Endothelial cell of umbilical vein (primary cell): Measurements from ENCODE around the gene KAZN. TPM values are rescaled to one million over a fixed set of nuclear protein-coding genes. Genes with fewer than 3 reads are reported as not detected.

ENCODE experiments used
- BruUV-seq: library from RNA; stranded (reverse); fragments of 400-500 nt; replicated peaks from 2 replicates; lab custom pipeline; 2021; lab: Mats Ljungman, UMichigan
- CTCF ChIA-PET: fragments of 300-600, 350-600 bp; sonication (Branson Sonifier 250); formaldehyde crosslinking; loops from one replicate; lab custom pipeline; 2021; ENCODE audit warnings: antibody characterized with exemption, inconsistent platforms; lab: Charles Lee
- POLR2A ChIA-PET: fragments of 300-600, 350-600 bp; sonication (Branson Sonifier 250); formaldehyde crosslinking; loops from one replicate; lab custom pipeline; 2021; ENCODE audit warnings: antibody characterized with exemption, inconsistent platforms; lab: Charles Lee
- DNase-seq: peaks from one replicate; pipeline ENCODE4 v3.0.0-alpha.2; 2011; ENCODE audit warnings: low read depth, low spot score
- FAIRE-seq: peaks from 2 replicates; lab custom pipeline; 2011; peaks lifted over from hg19 to GRCh38; lab: Jason Lieb, UNC
- H2AFZ ChIP-seq: 2 replicates; pipeline ENCODE4 v1.6.0; 2012; ENCODE audit warnings: low read depth, low read length, control low read depth, inconsistent platforms
- H3K27ac ChIP-seq: 2 replicates; pipeline ENCODE4 v1.5.1; 2011; ENCODE audit warnings: low read depth, mild to moderate bottlenecking, control low read depth, low read length, moderate library complexity; ENCODE audit not compliant: insufficient read depth
- H3K27me3 ChIP-seq, 2 experiments: 2 replicates each; pipeline versions ENCODE4 v1.6.0 to v1.6.1; 2011; ENCODE audit warnings: low read length in 2 of 2, mixed read lengths in 1 of 2; ENCODE audit not compliant: control insufficient read depth in 2 of 2, insufficient read depth in 2 of 2
- H3K36me3 ChIP-seq, 2 experiments: 2 replicates in 1 of 2; 3 replicates in 1 of 2; pipeline ENCODE4 v1.5.1; 2011; ENCODE audit warnings: low read length in 2 of 2, mild to moderate bottlenecking in 1 of 2, moderate library complexity in 1 of 2; ENCODE audit not compliant: control insufficient read depth in 2 of 2, insufficient read depth in 2 of 2; ENCODE audit errors: extremely low read depth in 1 of 2
- H3K4me1 ChIP-seq: 3 replicates; pipeline ENCODE4 v1.5.1; 2011; ENCODE audit warnings: mild to moderate bottlenecking, low read length; ENCODE audit not compliant: control insufficient read depth, insufficient read depth; ENCODE audit errors: extremely low read depth
- H3K4me2 ChIP-seq: 2 replicates; pipeline ENCODE4 v1.6.1; 2011; ENCODE audit warnings: low read length, control low read depth, mixed read lengths; ENCODE audit not compliant: insufficient read depth
- H3K4me3 ChIP-seq, 3 experiments: fragments of 200-600 bp in 1 of 3; sonication (generic), shearing (Covaris generic) in 1 of 3; replicated peaks in 1 of 3; 2 replicates each; pipeline ENCODE4 v1.5.1; 2011 to 2016; ENCODE audit warnings: control low read depth in 3 of 3, low read length in 3 of 3, mild to moderate bottlenecking in 2 of 3, inconsistent platforms in 1 of 3, low read depth in 1 of 3, moderate library complexity in 1 of 3; ENCODE audit not compliant: insufficient read depth in 1 of 3
- H3K79me2 ChIP-seq: 2 replicates; pipeline ENCODE4 v1.6.0; 2012; ENCODE audit warnings: low read length, inconsistent platforms; ENCODE audit not compliant: control insufficient read depth, insufficient read depth
- H3K9ac ChIP-seq: replicated peaks from 2 replicates; pipeline ENCODE3; 2011; ENCODE audit warnings: low read length, control low read depth; ENCODE audit not compliant: insufficient read depth; ENCODE audit errors: extremely low read depth
- H3K9me1 ChIP-seq: replicated peaks from 3 replicates; pipeline ENCODE4 v1.6.0; 2011; ENCODE audit warnings: mild to moderate bottlenecking, low read length; ENCODE audit not compliant: control insufficient read depth, insufficient read depth; ENCODE audit errors: extremely low read depth
- H3K9me3 ChIP-seq: replicated peaks from 2 replicates; pipeline ENCODE4 v1.5.1; 2012; ENCODE audit warnings: low read length, inconsistent platforms; ENCODE audit not compliant: control insufficient read depth, insufficient read depth
- H4K20me1 ChIP-seq: replicated peaks from 2 replicates; pipeline ENCODE3; 2011; ENCODE audit warnings: mild to moderate bottlenecking, low read length; ENCODE audit not compliant: control insufficient read depth, insufficient read depth; ENCODE audit errors: extremely low read depth
- EZH2 ChIP-seq: IDR thresholded peaks from 2 replicates; pipeline ENCODE4 v1.6.1; 2012; ENCODE audit warnings: borderline replicate concordance, low read depth, mild to moderate bottlenecking, moderate library complexity, low read length, inconsistent platforms; ENCODE audit not compliant: severe bottlenecking
- FOS ChIP-seq: IDR thresholded peaks from 2 replicates; pipeline ENCODE4 v1.6.1; 2011; ENCODE audit warnings: mild to moderate bottlenecking, low read length, moderate library complexity, borderline replicate concordance; ENCODE audit not compliant: insufficient read depth
- GATA2 ChIP-seq: IDR thresholded peaks from 2 replicates; pipeline ENCODE4 v1.7.0; 2011; ENCODE audit warnings: low read depth, mild to moderate bottlenecking, moderate library complexity, mixed read lengths, low read length; ENCODE audit not compliant: insufficient read length, insufficient read depth
- JUN ChIP-seq: IDR thresholded peaks from 2 replicates; pipeline ENCODE4 v1.6.1; 2011; ENCODE audit warnings: borderline replicate concordance, low read depth; ENCODE audit not compliant: insufficient read length, insufficient read depth
- MYC ChIP-seq: IDR thresholded peaks from one replicate; pipeline ENCODE4 v1.6.1; 2011; ENCODE audit warnings: mild to moderate bottlenecking, low read depth, low read length
- POLR2A ChIP-seq: IDR thresholded peaks from 2 replicates; pipeline ENCODE4 v1.6.1; 2012; ENCODE audit warnings: low read depth, mild to moderate bottlenecking, control low read depth, low read length
- POLR2AphosphoS5 ChIP-seq: IDR thresholded peaks from 2 replicates; pipeline ENCODE4 v1.6.1; 2012; ENCODE audit warnings: low read depth, mild to moderate bottlenecking, control low read depth, low read length, moderate library complexity; ENCODE audit not compliant: insufficient read depth
- dilution Hi-C: fragments of 300-500 bp; cut with MboI; formaldehyde crosslinking; loops from one replicate; pipeline ENCODE4 v1.15.0; 2019; ENCODE audit warnings: low sequenced_read_pairs; ENCODE audit not compliant: extremely low pct_ligation_motif_present
- intact Hi-C: fragments of 100-400 bp; cut with micrococcal nuclease; formaldehyde crosslinking; loops from one replicate; pipeline ENCODE4 v1.10.0; 2022
- polyA plus RNA-seq, 4 experiments: library from polyadenylated mRNA; depleted of rRNA in 3 of 4; stranded (reverse) in 3 of 4; unstranded in 1 of 4; fragments of >200 nt; gene quantifications; 2 replicates each; pipeline versions ENCODE4 v1.2.1 to v1.2.3, GENCODE V29; 2011 to 2012; ENCODE audit warnings: missing spikeins in 1 of 4
- total RNA-seq: library from RNA; stranded (reverse); gene quantifications from 2 replicates; pipeline ENCODE4 v1.2.3, GENCODE V29; 2021
- TF ChIP-seq, protein P1 (sequence below): IDR thresholded peaks from 2 replicates; pipeline ENCODE4 v1.6.1; 2011; ENCODE audit not compliant: insufficient read depth, insufficient read length
- TF ChIP-seq, protein P2 (sequence below), 2 donors: IDR thresholded peaks; 1 replicate in 1 of 2; 2 replicates in 1 of 2; pipeline ENCODE4 v1.5.1; 2011; ENCODE audit warnings: low read length in 2 of 2, mild to moderate bottlenecking in 2 of 2, moderate library complexity in 2 of 2, control low read depth in 1 of 2, inconsistent platforms in 1 of 2, low read depth in 1 of 2; ENCODE audit not compliant: insufficient read depth in 1 of 2; ENCODE audit errors: extremely low read depth in 1 of 2

Gene KAZN
- total and polyA plus RNA-seq, 2 donors (not counting 3 experiments of a cell fraction or from before 2014, with no cell fraction given): 1.6 to 5.8 TPM

DNA sequence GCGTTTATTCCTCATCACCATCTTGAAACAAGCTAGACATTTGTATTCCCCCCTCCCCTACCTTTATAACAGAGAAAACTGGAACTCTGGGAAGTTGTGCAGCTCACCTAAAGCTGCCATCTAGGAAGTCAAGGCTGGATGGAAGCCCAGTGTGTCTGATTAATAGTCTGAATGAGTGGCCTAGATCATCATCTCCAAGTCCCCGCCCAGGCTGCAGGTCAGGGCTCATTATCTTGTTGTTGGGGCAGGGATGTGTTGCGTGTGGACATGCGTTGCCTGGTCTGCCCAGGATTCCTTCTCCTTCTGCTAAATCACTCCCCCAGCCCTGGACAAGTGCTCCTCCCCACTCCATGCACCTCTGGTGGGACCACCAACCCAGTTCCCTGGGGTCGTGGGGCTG lies 14.7 kb upstream of the KAZN start:
- POLR2A ChIA-PET: no interaction called here
- intact Hi-C loops: no loop called here
- FAIRE-seq: no peak

DNA sequence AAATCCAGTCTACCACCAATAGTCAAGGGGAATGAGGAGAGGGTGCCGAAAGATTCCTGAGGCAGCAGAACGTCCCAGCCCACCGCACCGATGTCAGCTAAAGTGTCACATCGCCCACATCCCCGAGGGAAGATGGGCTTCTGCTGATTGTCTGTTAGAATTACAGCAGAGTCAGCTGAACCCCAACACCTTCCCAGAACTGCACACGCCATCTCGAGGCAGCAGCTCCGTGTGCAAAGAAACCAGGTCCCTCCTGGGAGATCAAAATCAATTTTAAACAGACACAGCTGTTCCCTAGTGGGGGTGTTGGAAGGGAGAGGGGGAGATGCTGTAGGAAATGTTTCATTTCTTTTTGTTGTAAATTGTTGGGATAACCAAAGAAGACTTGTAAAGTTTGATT lies 12.8 kb upstream of the KAZN start:
- H3K9me1 ChIP-seq: no peaks in the 10 kb centered on the region
- ChIA-PET POLR2A (no interaction called here), CTCF (no interaction called here)
- dilution Hi-C loops (no loop called here), intact Hi-C loops (no loop called here)
- H3K36me3 ChIP-seq: no peaks in the 10 kb centered on the region
- H3K9ac ChIP-seq: no peak overlapping the region
- no peak overlapping the region for H2AFZ ChIP-seq
- TF ChIP-seq MYC (no peak), GATA2 (no peak), FOS (no peak), JUN (no peak), POLR2AphosphoS5 (no peak), EZH2 (no peak), POLR2A (no peak)
- TF ChIP-seq, protein P1, sequence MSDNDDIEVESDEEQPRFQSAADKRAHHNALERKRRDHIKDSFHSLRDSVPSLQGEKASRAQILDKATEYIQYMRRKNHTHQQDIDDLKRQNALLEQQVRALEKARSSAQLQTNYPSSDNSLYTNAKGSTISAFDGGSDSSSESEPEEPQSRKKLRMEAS: no peak
- TF ChIP-seq, protein P2, sequence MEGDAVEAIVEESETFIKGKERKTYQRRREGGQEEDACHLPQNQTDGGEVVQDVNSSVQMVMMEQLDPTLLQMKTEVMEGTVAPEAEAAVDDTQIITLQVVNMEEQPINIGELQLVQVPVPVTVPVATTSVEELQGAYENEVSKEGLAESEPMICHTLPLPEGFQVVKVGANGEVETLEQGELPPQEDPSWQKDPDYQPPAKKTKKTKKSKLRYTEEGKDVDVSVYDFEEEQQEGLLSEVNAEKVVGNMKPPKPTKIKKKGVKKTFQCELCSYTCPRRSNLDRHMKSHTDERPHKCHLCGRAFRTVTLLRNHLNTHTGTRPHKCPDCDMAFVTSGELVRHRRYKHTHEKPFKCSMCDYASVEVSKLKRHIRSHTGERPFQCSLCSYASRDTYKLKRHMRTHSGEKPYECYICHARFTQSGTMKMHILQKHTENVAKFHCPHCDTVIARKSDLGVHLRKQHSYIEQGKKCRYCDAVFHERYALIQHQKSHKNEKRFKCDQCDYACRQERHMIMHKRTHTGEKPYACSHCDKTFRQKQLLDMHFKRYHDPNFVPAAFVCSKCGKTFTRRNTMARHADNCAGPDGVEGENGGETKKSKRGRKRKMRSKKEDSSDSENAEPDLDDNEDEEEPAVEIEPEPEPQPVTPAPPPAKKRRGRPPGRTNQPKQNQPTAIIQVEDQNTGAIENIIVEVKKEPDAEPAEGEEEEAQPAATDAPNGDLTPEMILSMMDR (IDR thresholded peaks at IDR 0.05; ENCODE audit: extremely low read depth in 1 of 2, insufficient read depth in 1 of 2, low read depth in 1 of 2, low read length in 2 of 2): no peak
- no peak overlapping the region for H3K4me2 ChIP-seq
- DNase-seq (no peak), FAIRE-seq (no peak)
- H3K4me3 ChIP-seq: no peak overlapping the region
- H3K9me3 ChIP-seq: peaks cover 4% of the 10 kb centered on the region
- H3K79me2 ChIP-seq: no peaks in the 10 kb centered on the region
- no peak overlapping the region for H3K27ac ChIP-seq
- no peaks in the 10 kb centered on the region for H3K27me3 ChIP-seq
- BruUV-seq: no TSS peak
- H3K4me1 ChIP-seq: no peaks in the 10 kb centered on the region
- H4K20me1 ChIP-seq: no peaks in the 10 kb centered on the region

More for the DNA sequence above, 14.7 kb upstream of the KAZN start:
- Histone ChIP-seq H4K20me1 (no peaks in the 10 kb centered on the region), H3K79me2 (no peaks in the 10 kb centered on the region), H3K9ac (no peak overlapping the region), H3K27me3 (no peaks in the 10 kb centered on the region), H3K4me3 (no peak overlapping the region), H3K36me3 (no peaks in the 10 kb centered on the region), H3K9me1 (no peaks in the 10 kb centered on the region), H3K9me3 (peaks cover 4% of the 10 kb centered on the region), H2AFZ (no peak overlapping the region), H3K27ac (no peak overlapping the region), H3K4me2 (no peak overlapping the region), H3K4me1 (no peaks in the 10 kb centered on the region)
- CTCF ChIA-PET: no interaction called here
- dilution Hi-C loops: no loop called here
- BruUV-seq: no TSS peak
- DNase-seq: no peak
- TF ChIP-seq POLR2A: no peak
